NT2/D1 (cell line): ENCODE results near the gene FGF11.

Source experiments
- DNase-seq: peaks from one replicate; pipeline ENCODE4 v3.0.0-alpha.2; 2011; ENCODE audit warnings: low read depth, low spot score
- H3K27me3 ChIP-seq: 2 replicates; pipeline ENCODE4 v1.6.0; 2011; ENCODE audit warnings: mild to moderate bottlenecking; ENCODE audit not compliant: insufficient read length, insufficient read depth
- H3K36me3 ChIP-seq: 2 replicates; pipeline ENCODE4 v1.6.1; 2011; ENCODE audit warnings: mild to moderate bottlenecking, low read length, mixed read lengths; ENCODE audit not compliant: insufficient read depth, insufficient read length
- H3K4me1 ChIP-seq: 2 replicates; pipeline ENCODE4 v1.5.1; 2011; ENCODE audit not compliant: insufficient read depth, insufficient read length
- H3K4me3 ChIP-seq: 2 replicates; pipeline ENCODE4 v1.5.1; 2011; ENCODE audit warnings: low read depth; ENCODE audit not compliant: insufficient read length
- H3K9ac ChIP-seq: 2 replicates; pipeline ENCODE4 v1.6.0; 2011; ENCODE audit warnings: low read depth; ENCODE audit not compliant: insufficient read length
- H3K9me3 ChIP-seq: 2 replicates; pipeline ENCODE4 v1.5.1; 2011; ENCODE audit warnings: mild to moderate bottlenecking, low read length; ENCODE audit not compliant: insufficient read depth
- SUZ12 ChIP-seq: IDR thresholded peaks from 2 replicates; pipeline ENCODE4 v1.6.1; 2011; ENCODE audit not compliant: insufficient read length, insufficient read depth; ENCODE audit errors: extremely low read depth
- YY1 ChIP-seq: IDR thresholded peaks from 2 replicates; pipeline ENCODE4 v1.6.1; 2011; ENCODE audit not compliant: insufficient read length, insufficient read depth
- ZNF274 ChIP-seq: IDR thresholded peaks from 2 replicates; pipeline ENCODE4 v1.6.1; 2011; ENCODE audit warnings: mild to moderate bottlenecking, low read depth, low read length

The FGF11 gene

DNA sequence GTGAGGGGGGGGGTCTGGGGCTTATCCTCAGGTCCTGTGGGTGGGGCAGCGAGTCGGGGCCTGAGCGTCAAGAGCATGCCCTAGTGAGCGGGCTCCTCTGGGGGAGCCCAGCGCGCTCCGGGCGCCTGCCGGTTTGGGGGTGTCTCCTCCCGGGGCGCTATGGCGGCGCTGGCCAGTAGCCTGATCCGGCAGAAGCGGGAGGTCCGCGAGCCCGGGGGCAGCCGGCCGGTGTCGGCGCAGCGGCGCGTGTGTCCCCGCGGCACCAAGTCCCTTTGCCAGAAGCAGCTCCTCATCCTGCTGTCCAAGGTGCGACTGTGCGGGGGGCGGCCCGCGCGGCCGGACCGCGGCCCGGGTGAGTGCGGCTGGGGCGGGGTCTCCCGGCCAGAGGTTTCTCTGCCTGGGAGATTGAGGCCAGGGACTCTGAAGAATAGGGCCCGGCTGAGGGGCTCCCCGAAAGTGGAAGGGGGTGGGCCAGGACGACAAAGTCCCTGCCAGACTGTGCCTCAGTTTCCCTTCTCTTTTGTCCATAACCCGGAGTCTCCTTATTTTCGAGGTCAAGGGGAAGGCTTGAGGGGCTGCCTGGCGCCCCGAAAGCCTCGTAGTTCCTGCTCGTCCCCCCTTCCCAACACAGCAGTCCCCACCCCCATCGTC, at the start of gene FGF11:
TSS of gene FGF11 (plus strand) at position 51 of the 651 bp plus-strand sequence. CDS start at position 160, 109 bp downstream.
- no peaks in the 10 kb centered on the region for H3K9me3 ChIP-seq
- peak within 1 kb of the TSS; percentile 81 for H3K4me3 ChIP-seq
- H3K36me3 ChIP-seq: no peaks in the 10 kb centered on the region
- peaks cover 60% of the 10 kb centered on the region for H3K27me3 ChIP-seq
- DNase-seq: no peak
- TF ChIP-seq ZNF274: no peak
- no peak for TF ChIP-seq YY1
- TF ChIP-seq SUZ12: no peak
- peak within 1 kb of the TSS; percentile 93 for H3K9ac ChIP-seq
- peaks cover 9% of the 10 kb centered on the region for H3K4me1 ChIP-seq

DNA sequence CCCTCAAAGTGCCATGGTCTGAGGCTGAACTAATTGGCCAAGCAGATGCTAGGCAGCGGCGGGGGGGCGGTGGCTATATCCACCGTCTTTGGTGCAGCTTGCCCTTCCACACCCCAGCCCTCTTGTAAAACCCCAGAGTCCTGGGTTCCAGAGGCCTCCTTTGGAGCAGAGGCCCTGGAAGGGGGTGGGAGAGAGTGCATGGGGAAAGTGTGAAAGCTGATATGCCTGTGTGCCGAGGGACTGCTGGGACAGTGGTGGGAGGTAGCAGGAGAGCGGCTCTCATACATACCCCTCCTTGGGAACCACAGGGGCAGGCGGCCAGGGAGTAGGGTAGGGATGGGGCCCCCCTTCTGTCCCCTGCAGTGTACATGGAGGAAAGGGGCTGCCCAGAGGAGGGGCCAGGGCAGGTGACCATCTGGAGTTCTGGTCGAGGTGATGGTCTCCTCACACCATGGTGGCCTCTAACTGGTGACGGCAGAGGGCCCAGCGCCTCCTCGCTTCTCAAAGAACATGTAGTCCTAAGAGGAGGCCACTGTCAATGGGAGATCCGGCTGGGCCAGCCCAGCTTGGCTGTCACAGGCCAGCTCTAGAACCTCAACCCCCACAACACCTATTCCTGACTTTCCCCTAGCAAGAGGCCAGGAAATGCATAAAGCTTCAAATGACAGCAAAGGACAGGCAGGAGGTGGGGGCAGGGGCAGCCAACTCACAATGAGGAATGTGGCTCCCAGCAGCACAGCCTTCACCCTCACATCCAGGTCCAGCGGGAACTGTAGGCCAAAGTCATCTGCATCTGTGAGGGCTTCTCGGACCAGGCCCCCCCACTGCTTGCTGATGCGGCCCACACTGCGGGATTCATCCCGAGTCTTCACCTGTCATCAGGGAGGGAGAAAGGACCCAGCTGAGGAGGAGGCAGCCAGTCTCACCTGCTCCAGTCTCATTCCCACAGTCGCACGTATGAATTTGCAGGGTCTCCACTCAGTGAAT, 49.1 kb upstream of the FGF11 start:
- Histone ChIP-seq H3K9me3 (no peaks in the 10 kb centered on the region), H3K4me3 (no peak overlapping the region), H3K36me3 (peaks cover 57% of the 10 kb centered on the region), H3K27me3 (no peaks in the 10 kb centered on the region), H3K4me1 (peaks cover 9% of the 10 kb centered on the region), H3K9ac (no peak overlapping the region)
- TF ChIP-seq ZNF274 (no peak), YY1 (no peak), SUZ12 (no peak)
- no peak for DNase-seq

DNA sequence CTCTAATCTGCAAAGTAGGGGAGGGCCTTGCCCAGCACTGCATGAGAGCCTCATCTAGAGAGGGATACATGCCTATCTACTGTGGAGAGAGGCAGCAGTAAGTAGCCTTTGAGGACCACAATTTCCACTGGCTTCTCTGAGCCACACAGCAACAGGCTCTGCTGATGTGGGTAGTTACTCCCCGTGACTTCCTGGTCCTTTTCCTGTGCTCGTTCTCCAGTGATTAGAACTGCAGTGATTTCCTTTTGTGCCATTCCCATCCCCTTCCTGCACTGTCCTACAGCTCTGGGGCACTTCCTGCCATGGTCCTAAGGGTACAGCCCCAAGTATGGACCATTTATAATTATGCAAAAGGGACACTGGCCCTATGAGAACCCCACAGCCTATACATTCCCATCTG, 48.0 kb upstream of the FGF11 start:
- no peak for TF ChIP-seq ZNF274
- TF ChIP-seq SUZ12: no peak
- no peak for TF ChIP-seq YY1
- no peaks in the 10 kb centered on the region for H3K27me3 ChIP-seq
- peaks cover 57% of the 10 kb centered on the region for H3K36me3 ChIP-seq
- no peaks in the 10 kb centered on the region for H3K9me3 ChIP-seq
- H3K4me1 ChIP-seq: peaks cover 9% of the 10 kb centered on the region
- DNase-seq: no peak
- H3K4me3 ChIP-seq: no peak overlapping the region
- no peak overlapping the region for H3K9ac ChIP-seq

DNA sequence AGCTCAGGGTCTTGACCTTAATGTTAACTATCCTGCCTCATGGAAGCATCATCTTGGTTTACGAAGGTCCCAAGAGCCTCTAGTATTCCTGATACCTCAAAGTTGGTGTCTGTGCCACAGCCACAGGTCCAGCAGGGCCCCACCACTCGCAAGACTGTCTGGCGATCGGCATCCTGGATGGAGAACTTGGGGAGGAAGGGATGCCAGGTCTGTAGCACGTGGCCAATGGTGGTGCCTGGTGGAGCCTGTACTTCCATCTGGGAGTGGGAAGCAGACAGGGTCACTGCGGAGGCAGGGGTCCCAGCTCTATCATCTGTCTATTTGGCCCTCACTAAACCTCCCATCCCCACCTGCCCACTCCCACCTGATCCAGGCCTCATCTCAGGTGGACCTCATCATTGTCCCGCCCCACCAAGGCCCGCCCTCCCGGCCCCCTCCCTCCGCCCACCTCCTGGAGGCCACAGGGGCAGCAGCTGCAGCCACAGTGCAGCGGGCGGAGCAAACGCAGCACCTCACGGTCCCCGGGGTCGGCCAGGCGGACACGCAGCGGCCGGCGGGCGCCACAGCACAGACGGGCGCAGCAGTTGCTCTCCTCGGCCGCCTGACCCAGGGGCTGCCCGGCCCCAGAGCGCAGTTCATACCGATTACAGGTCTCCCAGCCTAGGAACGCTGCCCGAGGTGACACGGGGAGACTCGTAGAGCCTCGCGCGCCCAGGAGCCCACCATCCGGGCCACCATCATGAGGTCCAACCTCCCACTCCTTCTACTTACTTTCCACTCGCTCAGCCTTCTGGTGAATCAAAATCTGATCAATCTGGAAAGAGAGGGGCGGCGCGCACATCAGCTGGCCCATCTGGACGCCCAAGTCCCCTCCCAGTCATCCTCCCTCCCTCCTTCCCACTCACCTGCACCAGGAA, 46.4 kb upstream of the FGF11 start:
- H3K27me3 ChIP-seq: no peaks in the 10 kb centered on the region
- no peak for DNase-seq
- H3K4me3 ChIP-seq: peak overlapping the region; percentile 58
- H3K9me3 ChIP-seq: no peaks in the 10 kb centered on the region
- peak overlapping the region; percentile 76 for H3K9ac ChIP-seq
- no peak for TF ChIP-seq YY1
- TF ChIP-seq SUZ12: no peak
- TF ChIP-seq ZNF274: no peak
- H3K36me3 ChIP-seq: peaks cover 47% of the 10 kb centered on the region
- peaks cover 9% of the 10 kb centered on the region for H3K4me1 ChIP-seq

DNA sequence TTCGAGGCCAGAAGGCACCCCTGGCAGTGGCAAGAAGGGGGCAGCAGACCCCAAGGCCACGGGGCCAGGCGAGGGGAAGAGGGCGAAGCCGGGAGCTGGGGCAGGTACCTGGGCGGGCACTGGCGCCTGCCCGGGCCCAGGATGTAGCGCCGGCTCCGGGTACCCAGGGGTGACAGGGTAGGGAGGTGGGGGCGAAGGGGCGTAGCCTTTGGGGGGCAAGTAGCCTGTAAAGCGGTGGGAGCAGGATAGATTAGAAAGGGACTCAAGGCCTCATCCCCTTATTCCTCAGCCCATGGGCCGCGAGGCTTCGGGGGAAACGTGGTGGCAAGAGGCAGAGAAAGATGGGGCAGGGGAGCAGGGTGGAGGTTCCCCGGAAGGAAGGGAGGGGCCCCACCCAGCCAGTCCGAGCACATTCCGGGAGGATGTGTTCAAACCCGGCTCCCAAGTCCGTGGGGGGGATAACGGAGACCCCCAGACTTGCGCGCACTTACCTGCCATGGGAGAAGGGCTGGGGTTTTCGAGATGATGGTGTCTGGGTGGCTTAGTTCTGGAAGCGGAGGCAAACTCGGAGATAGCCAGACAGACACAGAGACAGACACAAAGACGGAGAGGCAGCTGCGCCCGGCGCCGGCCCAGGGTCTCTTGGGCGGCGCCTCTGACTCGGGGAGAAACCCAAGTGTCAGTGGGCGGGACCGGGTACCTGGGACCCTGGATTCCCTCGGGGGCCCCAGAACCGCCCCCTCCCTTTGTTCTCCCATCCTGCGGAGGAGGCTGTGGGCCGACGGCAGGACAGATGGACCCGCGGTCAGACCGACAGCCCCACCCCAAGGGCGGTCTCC, 45.5 kb upstream of the FGF11 start:
- no peak for TF ChIP-seq ZNF274
- TF ChIP-seq SUZ12: no peak
- no peak for TF ChIP-seq YY1
- peak overlapping the region; percentile 58 for H3K4me3 ChIP-seq
- H3K9me3 ChIP-seq: no peaks in the 10 kb centered on the region
- peaks cover 9% of the 10 kb centered on the region for H3K4me1 ChIP-seq
- DNase-seq: no peak
- no peaks in the 10 kb centered on the region for H3K27me3 ChIP-seq
- peak overlapping the region; percentile 76 for H3K9ac ChIP-seq
- peaks cover 38% of the 10 kb centered on the region for H3K36me3 ChIP-seq
